ENCODE results near the gene VEPH1.

GRCh38 chr3:157263027-157263426, 240.2 kb downstream of the VEPH1 start:
- no peak for TF ChIP-seq CTCF (IDR thresholded peaks at IDR 0.05)
- TF ChIP-seq FOSL2 (IDR thresholded peaks at IDR 0.05): no peak
- no peak for TF ChIP-seq FOSL2 (CRISPR knock-in tag; IDR thresholded peaks at IDR 0.05)
- TF ChIP-seq ZNF302 (CRISPR knock-in tag; IDR thresholded peaks at IDR 0.05): no peak
- TF ChIP-seq REST (IDR thresholded peaks at IDR 0.05): no peak
- no peak for TF ChIP-seq POLR2AphosphoS2 (conservative IDR thresholded peaks at IDR 0.05; ENCODE audit: low read length)
- TF ChIP-seq EP300 (IDR thresholded peaks at IDR 0.05): no peak
- no peak for TF ChIP-seq MAX (IDR thresholded peaks at IDR 0.05)
- TF ChIP-seq RCOR1 (IDR thresholded peaks at IDR 0.05; ENCODE audit: low read depth, low read length): no peak
- no peak for TF ChIP-seq POLR2A (IDR thresholded peaks at IDR 0.05; ENCODE audit: low read length)
- TF ChIP-seq SREBF2 (IDR thresholded peaks at IDR 0.05): no peak
- TF ChIP-seq RAD21 (conservative IDR thresholded peaks at IDR 0.05 in 1 of 2, IDR thresholded peaks at IDR 0.05 in 1 of 2): no peak
- no peak for TF ChIP-seq BHLHE40 (IDR thresholded peaks at IDR 0.05; ENCODE audit: low read depth, low read length)

Data from A549 (cell line).